Gastroesophageal sphincter (tissue), 4 donors: ENCODE data around the gene NUDT4. TPM values are rescaled to one million over a fixed set of nuclear protein-coding genes. Genes with fewer than 3 reads are reported as not detected.
A peak's percentile ranks its signal among the peaks of the same experiment; 100 is the strongest.

Source experiments
- ATAC-seq: fragments of 150-250 bp; one replicate; pipeline ENCODE4 v1.9.1; 2016; ENCODE audit warnings: mild to moderate bottlenecking, moderate library complexity
- H3K27ac ChIP-seq, 4 donors: fragments of 200-600 bp; sonication (generic) in 3 of 4; 1 replicate in 3 of 4; 2 replicates in 1 of 4; pipeline ENCODE4 v1.5.1; 2016 to 2019
- H3K27me3 ChIP-seq: fragments of 200-600 bp; sonication (generic); one replicate; pipeline ENCODE4 v1.5.1; 2019
- H3K36me3 ChIP-seq, 2 donors: fragments of 200-600 bp; sonication (generic); one replicate each; pipeline ENCODE4 v1.5.1; 2019; ENCODE audit warnings: control low read depth in 1 of 2
- H3K4me1 ChIP-seq, 3 donors: fragments of 200-600 bp; sonication (generic); 1 replicate in 2 of 3; 2 replicates in 1 of 3; pipeline ENCODE4 v1.5.1; 2016 to 2019; ENCODE audit warnings: control low read depth in 2 of 3
- H3K4me3 ChIP-seq, 2 donors: fragments of 200-600 bp; sonication (generic); one replicate each; pipeline ENCODE4 v1.5.1; 2019; ENCODE audit warnings: mild to moderate bottlenecking in 1 of 2, moderate library complexity in 1 of 2
- H3K9me3 ChIP-seq, 3 donors: fragments of 200-600 bp; sonication (generic); one replicate each; pipeline ENCODE4 v1.5.1; 2017 to 2019; ENCODE audit warnings: control low read depth in 2 of 3
- EP300 ChIP-seq: sonication (generic); formaldehyde crosslinking; IDR thresholded peaks from one replicate; pipeline ENCODE4 v1.6.1; 2017; ENCODE audit warnings: antibody characterized with exemption, mild to moderate bottlenecking
- POLR2A ChIP-seq, 2 donors: fragments of 450-650 bp; IDR thresholded peaks; one replicate each; pipeline ENCODE4 v1.6.1; 2017; ENCODE audit warnings: antibody characterized with exemption in 2 of 2, mild to moderate bottlenecking in 2 of 2, moderate library complexity in 1 of 2
- POLR2AphosphoS5 ChIP-seq: sonication (generic); formaldehyde crosslinking; IDR thresholded peaks from one replicate; pipeline ENCODE4 v1.6.1; 2017; ENCODE audit warnings: antibody characterized with exemption
- WGBS, 2 donors: methylation state at CpG; one replicate each; pipeline ENCODE4 v1.1.5; 2018; ENCODE audit warnings: low coverage in 1 of 2; 5-methylcytosine and 5-hydroxymethylcytosine counted together
- total RNA-seq, 4 donors: library from RNA; depleted of rRNA; stranded (reverse); fragments of >200 nt; gene quantifications; one replicate each; pipeline ENCODE4 v1.1.0, GENCODE V29; 2016
- TF ChIP-seq, protein P1 (sequence below), 4 experiments: fragments of 200-600 bp in 2 of 4; fragments of 450-650 bp in 2 of 4; sonication (generic) in 1 of 4; IDR thresholded peaks; one replicate each; pipeline ENCODE4 v1.5.1; 2017 to 2019; ENCODE audit warnings: antibody characterized with exemption in 4 of 4, mild to moderate bottlenecking in 2 of 4, moderate library complexity in 2 of 4

Gene NUDT4
- total RNA-seq, 4 donors from 2014 or later = 91.2 to 146 (median 94.3) TPM

- Histone ChIP-seq H3K9me3 (no peaks in the 10 kb centered on the region), H3K4me1 (peaks cover 3 to 86% (median 9%) of the 10 kb centered on the region in 3 donors), H3K27ac (no peak overlapping the region), H3K36me3 (no peaks in the 10 kb centered on the region), H3K4me3 (peak overlapping the region in 1 of 2 donors; percentile 2), H3K27me3 (no peaks in the 10 kb centered on the region)
- TF ChIP-seq, protein P1, sequence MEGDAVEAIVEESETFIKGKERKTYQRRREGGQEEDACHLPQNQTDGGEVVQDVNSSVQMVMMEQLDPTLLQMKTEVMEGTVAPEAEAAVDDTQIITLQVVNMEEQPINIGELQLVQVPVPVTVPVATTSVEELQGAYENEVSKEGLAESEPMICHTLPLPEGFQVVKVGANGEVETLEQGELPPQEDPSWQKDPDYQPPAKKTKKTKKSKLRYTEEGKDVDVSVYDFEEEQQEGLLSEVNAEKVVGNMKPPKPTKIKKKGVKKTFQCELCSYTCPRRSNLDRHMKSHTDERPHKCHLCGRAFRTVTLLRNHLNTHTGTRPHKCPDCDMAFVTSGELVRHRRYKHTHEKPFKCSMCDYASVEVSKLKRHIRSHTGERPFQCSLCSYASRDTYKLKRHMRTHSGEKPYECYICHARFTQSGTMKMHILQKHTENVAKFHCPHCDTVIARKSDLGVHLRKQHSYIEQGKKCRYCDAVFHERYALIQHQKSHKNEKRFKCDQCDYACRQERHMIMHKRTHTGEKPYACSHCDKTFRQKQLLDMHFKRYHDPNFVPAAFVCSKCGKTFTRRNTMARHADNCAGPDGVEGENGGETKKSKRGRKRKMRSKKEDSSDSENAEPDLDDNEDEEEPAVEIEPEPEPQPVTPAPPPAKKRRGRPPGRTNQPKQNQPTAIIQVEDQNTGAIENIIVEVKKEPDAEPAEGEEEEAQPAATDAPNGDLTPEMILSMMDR (IDR thresholded peaks at IDR 0.05) = peak; percentile 57 to 77 (median 69)
- no peak for TF ChIP-seq POLR2AphosphoS5
- 8 to 38% methylated on average over 1 of the region's 1 CpG for WGBS, 2 donors
- ATAC-seq = peak; percentile 62
These were observed 41.8 kb downstream of the NUDT4 start for GRCh38 chr12:93419388-93420034.

DNA sequence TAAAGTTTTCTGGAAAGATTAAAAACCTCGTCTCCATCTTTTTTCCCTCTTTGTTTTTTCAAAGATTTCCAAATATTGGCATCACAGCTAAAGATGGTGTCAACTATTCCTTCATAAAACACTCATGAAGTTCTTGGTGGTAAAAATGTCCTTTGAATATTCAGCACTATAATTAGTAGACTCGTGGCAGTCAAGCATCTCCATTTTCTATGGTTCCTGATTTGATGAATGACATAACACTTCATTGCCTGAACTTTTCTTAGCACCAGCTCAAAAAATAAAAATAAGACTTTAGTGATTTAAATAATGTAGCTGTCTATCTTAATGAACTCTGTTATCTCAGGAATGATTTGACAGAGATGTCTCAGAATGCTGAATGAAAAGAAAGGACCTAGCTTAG, 44.3 kb downstream of the NUDT4 start:
- no peak overlapping the region for H3K4me3 ChIP-seq
- no peak for ATAC-seq
- 30 to 43% methylated on average over 2 of the region's 2 CpGs for WGBS, 2 donors
- H3K27ac ChIP-seq = no peak overlapping the region
- TF ChIP-seq, protein P1 (IDR thresholded peaks at IDR 0.05) = no peak
- TF ChIP-seq POLR2AphosphoS5 (no peak), EP300 (no peak), POLR2A (IDR thresholded peaks at IDR 0.05) (no peak)
- no peaks in the 10 kb centered on the region for H3K9me3 ChIP-seq
- peaks cover 9 to 86% (median 16%) of the 10 kb centered on the region in 3 donors for H3K4me1 ChIP-seq
- H3K36me3 ChIP-seq = no peaks in the 10 kb centered on the region
- no peaks in the 10 kb centered on the region for H3K27me3 ChIP-seq

GRCh38 chr12:93425736-93426411, 48.1 kb downstream of the NUDT4 start:
- H3K27me3 ChIP-seq = no peaks in the 10 kb centered on the region
- WGBS, 2 donors = 29 to 37% methylated on average over 6 to 8 of the region's 8 CpGs
- H3K4me1 ChIP-seq = peaks cover 9 to 86% (median 16%) of the 10 kb centered on the region in 3 donors
- no peaks in the 10 kb centered on the region for H3K36me3 ChIP-seq
- H3K9me3 ChIP-seq = no peaks in the 10 kb centered on the region
- no peak for ATAC-seq
- peak overlapping the region in 3 of 4 donors; percentile 13 to 52 (median 41) for H3K27ac ChIP-seq
- no peak overlapping the region for H3K4me3 ChIP-seq
- TF ChIP-seq, protein P1 (IDR thresholded peaks at IDR 0.05) = no peak
- TF ChIP-seq EP300 (no peak), POLR2AphosphoS5 (no peak), POLR2A (IDR thresholded peaks at IDR 0.05) (no peak)

DNA sequence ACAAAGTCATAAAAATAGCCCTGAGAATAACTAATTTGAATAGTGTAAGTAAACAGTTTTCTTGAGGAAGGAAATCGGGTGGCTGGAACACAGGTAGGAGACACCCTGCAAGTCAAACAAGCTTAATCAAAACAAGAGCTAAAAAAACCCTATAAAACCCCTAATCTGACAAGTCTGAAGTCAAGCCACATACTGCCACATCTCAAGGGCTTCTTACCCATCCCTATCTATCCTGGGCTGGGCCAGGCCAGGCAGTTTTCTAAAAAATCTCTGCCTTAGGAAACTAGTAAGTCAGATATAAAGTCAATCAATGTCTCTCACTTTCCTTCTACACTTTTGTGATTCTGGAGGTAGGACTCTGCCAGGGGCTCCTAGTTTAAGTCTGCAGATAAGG, 48.7 kb downstream of the NUDT4 start:
- H3K36me3 ChIP-seq = no peaks in the 10 kb centered on the region
- H3K4me1 ChIP-seq = peaks cover 9 to 92% (median 16%) of the 10 kb centered on the region in 3 donors
- no peaks in the 10 kb centered on the region for H3K9me3 ChIP-seq
- WGBS, 2 donors = 27 to 30% methylated on average over 1 of the region's 1 CpG
- peak overlapping the region in 2 of 4 donors; percentile 41 to 52 for H3K27ac ChIP-seq
- no peak for ATAC-seq
- no peak overlapping the region for H3K4me3 ChIP-seq
- TF ChIP-seq POLR2AphosphoS5 = no peak
- TF ChIP-seq EP300 = no peak
- TF ChIP-seq POLR2A (IDR thresholded peaks at IDR 0.05) = no peak
- TF ChIP-seq, protein P1 (IDR thresholded peaks at IDR 0.05) = no peak
- no peaks in the 10 kb centered on the region for H3K27me3 ChIP-seq
